NOMO-1 (cell line): Measurements from ENCODE around the gene IRF2.

ENCODE experiments used
- DNase-seq, 2 experiments: peaks; one replicate each; lab custom pipeline; 2025; ENCODE audit not compliant: unreplicated experiment in 2 of 2; lab: John Stamatoyannopoulos, UW

Gene IRF2

GRCh38 chr4:184410748-184411147 is 63.6 kb downstream of the IRF2 start:
- DNase-seq: no peak

- no peak for DNase-seq
These were observed 64.2 kb downstream of the IRF2 start for GRCh38 chr4:184409911-184410692.

GRCh38 chr4:184409502-184409901 is 64.8 kb downstream of the IRF2 start:
- no peak for DNase-seq

- no peak for DNase-seq
These were observed 65.7 kb downstream of the IRF2 start for GRCh38 chr4:184408684-184409081.

- no peak for DNase-seq
These were observed 66.2 kb downstream of the IRF2 start for GRCh38 chr4:184408021-184408683.

- peak in 1 of 2 experiments; percentile 9 for DNase-seq
These were observed 67.4 kb downstream of the IRF2 start for GRCh38 chr4:184406958-184407391.

GRCh38 chr4:184404047-184404446 is 70.3 kb downstream of the IRF2 start:
- DNase-seq: no peak

GRCh38 chr4:184403384-184403781 is 71.0 kb downstream of the IRF2 start:
- DNase-seq: no peak

GRCh38 chr4:184402740-184403383 is 71.5 kb downstream of the IRF2 start:
- DNase-seq: no peak

GRCh38 chr4:184402239-184402638 is 72.1 kb downstream of the IRF2 start:
- no peak for DNase-seq

- DNase-seq: no peak
These were observed 72.8 kb downstream of the IRF2 start for GRCh38 chr4:184401397-184402171.

GRCh38 chr4:184400891-184401290 is 73.5 kb downstream of the IRF2 start:
- DNase-seq: no peak

GRCh38 chr4:184400375-184400870 is 73.9 kb downstream of the IRF2 start:
- DNase-seq: no peak

GRCh38 chr4:184399512-184399908 is 74.8 kb downstream of the IRF2 start:
- DNase-seq: no peak

- DNase-seq: no peak
These were observed 75.4 kb downstream of the IRF2 start for GRCh38 chr4:184398741-184399511.

GRCh38 chr4:184397516-184398163 is 76.7 kb downstream of the IRF2 start:
- DNase-seq: no peak

GRCh38 chr4:184396570-184397515 is 77.5 kb downstream of the IRF2 start:
- DNase-seq: no peak

GRCh38 chr4:184395971-184396391 is 78.4 kb downstream of the IRF2 start:
- DNase-seq: no peak
